ENCODE measurements around the gene PAGE1. TPM values are rescaled to one million over a fixed set of nuclear protein-coding genes. Genes with fewer than 3 reads are reported as not detected.

Gene PAGE1
- total and polyA plus RNA-seq, 10 of the 15 experiments (the other 5 are each of a cell fraction or from before 2014, with no cell fraction given) = not detected

DNA sequence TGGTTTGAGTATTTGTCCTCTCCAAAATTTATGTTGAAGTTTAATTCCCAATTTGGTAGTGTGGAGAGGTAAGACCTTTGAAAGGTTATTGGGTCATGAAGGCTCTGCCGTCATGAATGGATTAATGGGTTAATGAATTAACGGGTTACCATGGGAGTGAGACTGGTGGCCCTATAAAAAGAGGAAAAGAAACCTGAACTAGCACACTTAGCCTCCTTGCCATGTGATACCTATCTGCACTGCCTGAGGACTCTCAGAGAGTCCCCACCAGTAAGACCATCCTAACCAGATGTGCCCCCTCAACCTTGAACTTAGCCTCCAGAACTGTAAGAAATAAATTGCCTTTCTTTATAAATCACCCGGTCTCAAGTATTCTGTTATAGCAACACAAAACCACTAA is 39.3 kb downstream of the PAGE1 start:
- Histone ChIP-seq H3K27me3 (replicated peaks in 1 of 2; ENCODE audit: control insufficient read depth in 2 of 2, insufficient read depth in 2 of 2, low read length in 1 of 2) (no peaks in the 10 kb centered on the region), H2AFZ (ENCODE audit: control insufficient read depth, low read depth, low read length) (no peak overlapping the region), H3K4me3 (no peak overlapping the region), H3K36me3 (ENCODE audit: control insufficient read depth in 2 of 2, insufficient read depth in 2 of 2, low read length in 1 of 2) (no peaks in the 10 kb centered on the region), H3K4me1 (ENCODE audit: control insufficient read depth, insufficient read depth, low read length) (no peaks in the 10 kb centered on the region), H3K4me2 (ENCODE audit: control insufficient read depth, insufficient read depth) (no peak overlapping the region), H3K79me2 (ENCODE audit: control insufficient read depth, insufficient read depth, low read length) (no peaks in the 10 kb centered on the region), H3K9me3 (replicated peaks; ENCODE audit: control insufficient read depth, insufficient read depth, low read length) (no peaks in the 10 kb centered on the region), H3K27ac (ENCODE audit: control insufficient read depth, insufficient read depth) (no peak overlapping the region), H3K9ac (ENCODE audit: control insufficient read depth, insufficient read depth, low read length) (no peak overlapping the region), H4K20me1 (ENCODE audit: control insufficient read depth, insufficient read depth) (no peaks in the 10 kb centered on the region)
- FAIRE-seq (no peak), ATAC-seq (peak; percentile 77), DNase-seq (ENCODE audit: low read depth, low spot score) (no peak)
- WGBS (ENCODE audit: insufficient coverage, insufficient replicate concordance, low lambda C conversion rate, missing lambda C conversion rate) = 43% methylated on average over 3 of the region's 3 CpGs
- TF ChIP-seq, protein P1, sequence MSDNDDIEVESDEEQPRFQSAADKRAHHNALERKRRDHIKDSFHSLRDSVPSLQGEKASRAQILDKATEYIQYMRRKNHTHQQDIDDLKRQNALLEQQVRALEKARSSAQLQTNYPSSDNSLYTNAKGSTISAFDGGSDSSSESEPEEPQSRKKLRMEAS (IDR thresholded peaks at IDR 0.05; ENCODE audit: low read depth, low read length) = no peak
- TF ChIP-seq SP1 (IDR thresholded peaks at IDR 0.05; ENCODE audit: low read depth, low read length) (no peak), ASH2L (IDR thresholded peaks at IDR 0.05; ENCODE audit: borderline replicate concordance, low read depth) (no peak), BCL11A (IDR thresholded peaks at IDR 0.05; ENCODE audit: low read depth, low read length) (no peak), PML (IDR thresholded peaks at IDR 0.05; ENCODE audit: low read length) (no peak), NR2F1 (conservative IDR thresholded peaks at IDR 0.05) (peak; percentile 47; the same call in 1 of the 2 replicates), SIX5 (IDR thresholded peaks at IDR 0.05; ENCODE audit: low read depth, low read length, severe bottlenecking) (no peak), SPI1 (IDR thresholded peaks at IDR 0.05; ENCODE audit: borderline replicate concordance, insufficient read depth, low read depth, low read length) (peak; percentile 31; the same call in 1 of the 2 replicates), RUNX3 (IDR thresholded peaks at IDR 0.05; ENCODE audit: low read length) (no peak)
- CTCF ChIA-PET = no interaction called here
- POLR2A ChIA-PET = no interaction called here
- intact Hi-C loops (cut with micrococcal nuclease; ENCODE audit: unreplicated experiment) (no loop called here), in situ Hi-C loops (cut with MboI) (no loop called here)
- SMC1A ChIA-PET (ENCODE audit: uncharacterized antibody, unreplicated experiment) = no interaction called here
- no TSS peak for BruUV-seq (replicated peaks)
- RAD21 ChIA-PET (ENCODE audit: unreplicated experiment) = no interaction called here

GRCh38 chrX:49644991-49645637 is 50.7 kb downstream of the PAGE1 start:
- Histone ChIP-seq H4K20me1 (ENCODE audit: control insufficient read depth, insufficient read depth) (no peaks in the 10 kb centered on the region), H3K9ac (ENCODE audit: control insufficient read depth, insufficient read depth, low read length) (no peak overlapping the region), H3K4me1 (ENCODE audit: control insufficient read depth, insufficient read depth, low read length) (no peaks in the 10 kb centered on the region), H3K9me3 (replicated peaks; ENCODE audit: control insufficient read depth, insufficient read depth, low read length) (no peaks in the 10 kb centered on the region), H3K27ac (ENCODE audit: control insufficient read depth, insufficient read depth) (no peak overlapping the region), H3K79me2 (ENCODE audit: control insufficient read depth, insufficient read depth, low read length) (no peaks in the 10 kb centered on the region), H2AFZ (ENCODE audit: control insufficient read depth, low read depth, low read length) (no peak overlapping the region), H3K4me2 (ENCODE audit: control insufficient read depth, insufficient read depth) (no peak overlapping the region), H3K36me3 (ENCODE audit: control insufficient read depth in 2 of 2, insufficient read depth in 2 of 2, low read length in 1 of 2) (no peaks in the 10 kb centered on the region), H3K4me3 (no peak overlapping the region), H3K27me3 (replicated peaks in 1 of 2; ENCODE audit: control insufficient read depth in 2 of 2, insufficient read depth in 2 of 2, low read length in 1 of 2) (no peaks in the 10 kb centered on the region)
- WGBS (ENCODE audit: insufficient coverage, insufficient replicate concordance, low lambda C conversion rate, missing lambda C conversion rate) = 10% methylated on average over 7 of the region's 8 CpGs
- no peak for ATAC-seq
- POLR2A ChIA-PET = no interaction called here
- no TSS peak for BruUV-seq (replicated peaks)
- SMC1A ChIA-PET (ENCODE audit: uncharacterized antibody, unreplicated experiment) = no interaction called here
- intact Hi-C loops (cut with micrococcal nuclease; ENCODE audit: unreplicated experiment) (no loop called here), in situ Hi-C loops (cut with MboI) (no loop called here)
- CTCF ChIA-PET = no interaction called here
- no peak for TF ChIP-seq STAT3 (IDR thresholded peaks at IDR 0.05; ENCODE audit: low read depth, low read length)
- TF ChIP-seq RBBP5 (conservative IDR thresholded peaks at IDR 0.05) = no peak
- no peak for TF ChIP-seq RFX5 (IDR thresholded peaks at IDR 0.05; ENCODE audit: low read depth, low read length)
- TF ChIP-seq BHLHE40 (IDR thresholded peaks at IDR 0.05; ENCODE audit: borderline replicate concordance in 1 of 2, low read depth in 2 of 2, low read length in 1 of 2) = no peak
- no peak for DNase-seq (ENCODE audit: low read depth, low spot score)
- FAIRE-seq = no peak
- RAD21 ChIA-PET (ENCODE audit: unreplicated experiment) = no interaction called here
